GM18526 (cell line): ENCODE results near the gene TCEA3.

Experiments used
- POLR2A ChIP-seq: IDR thresholded peaks from 3 replicates; pipeline ENCODE4 v1.6.1; 2011; ENCODE audit not compliant: insufficient read length; ENCODE audit errors: extremely low read depth

The TCEA3 gene

GRCh38 chr1:23453455-23454000 is 29.0 kb upstream of the TCEA3 start:
- TF ChIP-seq POLR2A, result no peak

DNA sequence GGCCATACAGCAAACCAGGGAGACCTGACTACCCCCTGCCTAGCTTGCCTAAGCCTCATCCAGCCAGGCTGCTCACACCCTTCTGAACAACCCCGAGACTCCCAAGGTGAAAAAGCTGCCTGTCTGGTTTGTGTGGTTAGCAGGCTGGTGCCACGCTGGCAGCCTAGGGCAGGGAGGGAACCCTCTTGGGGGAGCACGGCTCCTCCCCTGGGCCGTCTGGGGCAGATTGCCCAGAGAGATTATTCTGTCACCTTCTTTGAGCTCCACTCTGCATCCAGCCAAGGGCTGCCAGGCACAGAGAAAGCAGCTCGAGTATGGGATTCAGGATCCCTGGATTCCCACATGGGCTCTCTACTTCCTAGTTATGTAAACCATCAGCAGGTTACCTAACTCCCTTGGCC is 27.5 kb upstream of the TCEA3 start:
- no peak for TF ChIP-seq POLR2A

- TF ChIP-seq POLR2A, result no peak
These were observed 26.9 kb upstream of the TCEA3 start for GRCh38 chr1:23451441-23451840.

DNA sequence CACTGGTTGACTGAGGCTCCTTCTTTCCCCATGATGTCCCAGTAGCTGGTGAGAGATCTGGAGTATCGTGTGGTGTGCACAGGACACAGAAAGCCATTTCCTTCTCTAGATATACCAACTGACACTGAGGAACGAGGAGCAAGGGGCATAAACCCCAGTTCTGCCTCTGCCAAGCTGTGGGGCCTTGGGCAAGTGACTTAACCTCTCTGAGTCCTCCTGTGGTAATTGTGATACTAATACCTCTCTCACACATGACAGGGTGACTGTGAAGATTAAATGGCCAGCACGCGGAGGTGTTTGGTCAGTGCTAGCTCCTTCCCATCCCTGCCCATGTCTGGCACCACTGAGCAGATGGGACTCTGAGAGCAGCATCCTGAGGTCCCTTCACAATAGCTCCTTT is 26.3 kb upstream of the TCEA3 start:
- no peak for TF ChIP-seq POLR2A

GRCh38 chr1:23449958-23450357 is 25.4 kb upstream of the TCEA3 start:
- TF ChIP-seq POLR2A, result no peak

DNA sequence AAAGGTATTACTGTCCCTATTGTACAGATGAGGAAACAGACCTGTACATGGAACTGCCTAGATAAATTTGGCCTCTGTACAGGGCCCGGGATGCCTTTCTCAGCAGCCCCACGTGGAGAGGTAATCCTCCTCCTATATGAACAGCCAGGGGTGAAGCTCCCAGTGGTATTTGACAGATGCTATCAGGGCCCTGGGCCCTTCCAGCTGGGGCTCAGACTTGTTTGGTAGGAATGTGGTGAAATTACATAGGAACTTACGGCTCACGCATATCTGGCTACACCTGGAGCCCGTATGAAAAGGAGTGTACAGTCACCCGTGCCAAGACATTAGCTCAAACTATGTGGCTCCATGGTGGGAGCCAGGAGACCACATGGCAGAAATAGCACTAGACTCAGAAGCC is 24.8 kb upstream of the TCEA3 start:
- TF ChIP-seq POLR2A, result no peak

DNA sequence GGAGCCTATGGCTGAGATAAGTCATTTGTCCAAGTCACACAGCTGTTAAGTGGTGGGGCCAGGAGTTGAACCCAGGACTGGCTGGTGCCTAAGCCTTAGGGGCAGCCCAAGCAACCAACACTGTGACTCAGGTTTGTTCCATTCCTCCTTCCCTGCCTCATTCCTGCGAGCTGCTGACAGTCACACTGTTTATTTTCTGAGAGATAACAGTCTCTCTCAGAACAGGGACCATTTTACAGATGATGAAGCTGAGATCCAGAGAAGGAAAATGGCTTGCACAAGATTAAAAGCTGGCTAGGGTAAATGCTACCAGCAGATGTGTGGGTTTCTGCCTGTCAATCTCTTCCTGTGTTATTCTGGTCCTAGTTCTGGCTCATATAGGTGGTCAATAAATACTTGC is 24.3 kb upstream of the TCEA3 start:
- TF ChIP-seq POLR2A, result no peak

DNA sequence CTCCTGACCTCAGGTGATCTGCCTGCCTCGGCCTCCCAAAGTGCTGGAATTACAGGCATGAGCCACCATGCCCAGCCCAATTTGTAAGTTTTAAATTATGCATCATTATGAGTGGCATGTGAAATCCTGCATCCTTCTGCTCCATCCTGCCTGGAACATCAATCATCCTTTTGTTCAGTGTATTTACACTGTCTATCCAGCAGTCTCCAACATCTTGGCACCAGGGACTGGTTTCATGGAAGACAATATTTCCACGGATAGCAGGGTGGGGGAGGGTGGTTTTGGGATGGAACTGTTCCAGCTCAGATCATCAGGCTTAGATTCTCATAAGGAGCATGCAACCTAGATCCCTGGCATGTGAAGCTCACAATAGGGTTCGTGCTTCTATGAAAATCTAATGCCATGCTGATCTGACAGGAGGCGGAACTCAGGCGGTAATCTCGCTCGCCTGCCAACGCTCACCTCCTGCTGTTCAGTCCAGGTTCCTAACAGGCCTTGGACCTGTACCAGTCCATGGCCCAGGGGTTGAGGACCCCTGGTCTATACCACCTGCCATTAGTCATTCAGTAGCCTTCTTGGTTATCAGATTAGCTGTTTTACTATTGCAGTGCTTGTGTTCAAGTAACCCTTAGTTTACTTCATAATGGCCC is 22.2 kb upstream of the TCEA3 start:
- TF ChIP-seq POLR2A, result no peak

DNA sequence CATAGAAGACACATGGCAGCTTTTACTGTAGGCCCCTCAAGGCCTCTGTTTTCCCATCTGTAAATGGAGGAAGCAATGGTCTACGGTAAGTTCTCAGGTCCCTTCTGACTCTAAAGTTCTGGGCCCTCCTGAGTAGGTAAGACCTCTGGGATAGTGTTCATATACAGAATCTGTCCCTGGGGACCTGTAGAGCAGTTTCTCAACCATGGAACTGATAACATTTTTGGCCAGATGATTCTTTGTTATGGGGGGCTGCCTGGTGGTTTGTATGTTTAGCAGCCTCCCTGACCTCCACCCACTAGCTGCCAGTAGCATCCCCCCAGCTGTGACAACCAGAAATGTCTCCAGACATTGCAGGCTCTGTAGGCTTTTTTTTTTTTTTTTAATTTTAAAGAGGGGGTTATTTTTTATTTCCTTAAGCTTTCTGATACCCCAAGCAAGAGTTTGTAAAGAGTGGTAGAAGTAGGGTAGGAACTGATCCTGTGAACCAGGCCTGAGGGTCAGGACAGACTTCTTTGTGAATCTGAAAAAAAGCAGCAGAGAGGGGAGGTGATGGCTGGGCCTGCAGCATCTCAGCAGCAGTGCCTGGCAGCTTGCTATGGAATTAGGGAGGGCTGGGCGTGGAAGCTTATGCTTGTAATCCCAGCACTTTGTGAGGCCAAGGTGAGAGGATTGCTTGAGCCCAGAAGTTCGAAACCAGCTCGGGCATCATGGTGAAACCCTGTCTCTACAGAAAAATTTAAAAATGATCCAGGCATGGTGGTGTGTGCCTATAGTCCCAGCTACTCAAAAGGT is 20.2 kb upstream of the TCEA3 start:
- no peak for TF ChIP-seq POLR2A

- no peak for TF ChIP-seq POLR2A
These were observed 19.6 kb upstream of the TCEA3 start for GRCh38 chr1:23444104-23444533.

DNA sequence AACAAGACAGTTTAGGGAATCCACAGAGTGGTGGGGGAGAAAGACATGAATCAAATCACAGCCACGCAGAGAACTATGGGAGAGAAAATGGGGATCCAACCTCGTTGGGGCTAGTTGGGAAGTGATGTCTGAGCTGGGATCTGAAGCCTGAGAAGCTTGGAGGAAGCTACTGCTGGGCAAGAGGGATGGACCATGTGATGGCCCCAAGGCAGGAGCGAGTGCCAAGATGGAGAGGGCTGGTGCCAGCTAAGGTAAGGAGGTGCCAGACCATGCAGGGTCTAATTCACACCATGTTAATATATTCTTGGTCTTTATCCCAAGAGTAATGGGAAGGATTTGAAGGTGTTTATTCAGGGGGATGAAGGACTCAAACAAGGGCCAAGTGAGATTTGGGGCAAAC is 18.2 kb upstream of the TCEA3 start:
- no peak for TF ChIP-seq POLR2A

DNA sequence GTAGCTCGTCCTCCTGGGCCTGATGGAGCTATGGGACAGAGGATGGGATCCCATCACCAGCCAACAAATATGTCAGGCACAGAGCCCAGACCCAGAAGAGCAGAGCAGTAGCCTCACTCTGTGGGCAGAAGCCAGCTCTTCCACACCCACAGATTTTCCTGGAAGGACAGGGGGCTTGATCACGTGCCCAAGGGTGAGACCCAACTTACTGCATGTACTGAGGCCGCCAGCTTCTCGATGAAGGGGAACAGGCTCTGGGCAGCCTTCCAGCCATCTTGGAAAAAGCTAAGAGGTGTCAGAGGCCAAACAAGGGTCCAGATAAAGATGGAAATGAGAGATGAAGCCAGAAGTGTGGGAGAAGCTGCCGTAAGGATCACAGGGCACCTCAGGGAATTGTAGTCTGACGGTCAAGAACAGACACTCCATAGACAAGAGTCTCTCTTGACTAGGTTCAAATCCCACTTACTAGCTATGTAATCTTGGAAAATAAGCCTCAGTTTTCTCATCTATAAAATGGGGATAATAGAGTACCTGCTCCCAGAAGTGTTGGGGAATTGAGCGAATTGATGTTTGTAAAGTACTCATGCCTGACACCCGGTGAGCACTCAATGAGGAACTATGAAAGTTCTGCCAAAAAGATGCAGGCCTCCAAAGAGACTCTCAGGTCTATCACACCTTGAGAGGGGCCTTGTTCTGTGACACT is 17.0 kb upstream of the TCEA3 start:
- TF ChIP-seq POLR2A, result no peak

- no peak for TF ChIP-seq POLR2A
These were observed 14.0 kb upstream of the TCEA3 start for GRCh38 chr1:23438545-23438944.

DNA sequence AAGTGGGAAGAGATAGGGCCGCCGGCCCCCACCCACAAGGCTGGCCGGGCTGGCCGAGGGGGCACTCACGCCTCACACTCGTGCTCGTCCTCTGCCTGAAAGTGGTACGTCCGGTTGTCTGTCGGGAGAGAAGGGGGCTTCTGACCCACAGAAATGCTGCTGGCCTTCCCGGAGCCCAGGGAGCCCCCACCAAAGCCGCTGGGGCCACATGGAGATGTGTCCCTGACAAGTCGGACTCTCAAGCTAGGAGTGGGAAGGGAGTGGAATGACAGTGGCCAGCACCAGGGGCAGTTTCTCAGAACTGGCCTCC is 12.8 kb upstream of the TCEA3 start:
- TF ChIP-seq POLR2A, result no peak

GRCh38 chr1:23436520-23437354 is 12.2 kb upstream of the TCEA3 start:
- no peak for TF ChIP-seq POLR2A
